ENCODE measurements around the gene DPH5.
"Not testable (repeated sequence)": the region's sequence is repeated elsewhere in the genome, so short reads cannot be mapped to it uniquely, and the experiment has no call there.

Gene DPH5, protein sequence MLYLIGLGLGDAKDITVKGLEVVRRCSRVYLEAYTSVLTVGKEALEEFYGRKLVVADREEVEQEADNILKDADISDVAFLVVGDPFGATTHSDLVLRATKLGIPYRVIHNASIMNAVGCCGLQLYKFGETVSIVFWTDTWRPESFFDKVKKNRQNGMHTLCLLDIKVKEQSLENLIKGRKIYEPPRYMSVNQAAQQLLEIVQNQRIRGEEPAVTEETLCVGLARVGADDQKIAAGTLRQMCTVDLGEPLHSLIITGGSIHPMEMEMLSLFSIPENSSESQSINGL

GRCh38 chr1:101025657-101026429 is at the start of gene DPH5:
Gene DPH5 (minus strand): TSS chr1:101025784. CDS start chr1:101025443, 341 bp downstream.
- peak; percentile 91 for DNase-seq

DNA sequence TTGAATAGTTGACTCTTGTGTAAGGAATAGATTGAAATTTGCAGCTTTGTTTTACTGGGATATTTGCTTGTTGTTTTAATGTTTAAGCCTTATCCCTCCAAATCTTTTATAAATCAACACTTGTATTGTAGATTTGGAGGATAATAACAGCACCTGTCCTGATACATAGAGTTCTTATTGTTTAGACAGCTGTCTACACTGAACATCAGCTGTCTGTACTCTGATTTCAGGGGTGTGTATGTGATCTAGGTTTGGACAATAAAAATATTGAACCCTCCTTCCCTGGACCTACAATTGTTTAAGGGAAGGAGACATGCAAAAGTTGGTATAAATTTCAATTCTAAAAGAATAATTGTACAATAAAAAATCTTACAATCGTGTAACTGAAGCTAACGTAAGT is 48.3 kb upstream of the DPH5 start:
- DNase-seq: no peak

DNA sequence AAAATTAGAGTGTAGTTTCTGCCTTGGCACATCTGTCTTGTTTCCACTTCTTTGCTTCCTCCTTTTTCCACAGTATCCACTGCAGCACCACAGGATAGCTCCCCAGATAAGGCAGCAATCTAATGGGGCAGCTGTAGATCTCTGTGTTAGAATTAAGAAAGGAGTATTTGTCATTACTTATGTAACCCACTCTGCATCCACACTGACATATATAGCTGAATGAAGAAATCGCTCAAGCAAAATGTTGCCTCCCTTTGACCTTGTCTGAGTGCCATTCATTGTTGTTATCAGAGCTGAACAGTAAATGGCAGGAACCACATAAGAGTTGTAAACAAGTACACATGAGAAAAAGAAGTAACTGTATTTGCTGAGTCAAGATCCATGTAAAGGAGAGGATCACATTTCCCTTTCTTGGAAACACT is 45.9 kb upstream of the DPH5 start:
- DNase-seq: no peak

GRCh38 chr1:101069158-101069557 is 43.6 kb upstream of the DPH5 start:
- DNase-seq: no peak

DNA sequence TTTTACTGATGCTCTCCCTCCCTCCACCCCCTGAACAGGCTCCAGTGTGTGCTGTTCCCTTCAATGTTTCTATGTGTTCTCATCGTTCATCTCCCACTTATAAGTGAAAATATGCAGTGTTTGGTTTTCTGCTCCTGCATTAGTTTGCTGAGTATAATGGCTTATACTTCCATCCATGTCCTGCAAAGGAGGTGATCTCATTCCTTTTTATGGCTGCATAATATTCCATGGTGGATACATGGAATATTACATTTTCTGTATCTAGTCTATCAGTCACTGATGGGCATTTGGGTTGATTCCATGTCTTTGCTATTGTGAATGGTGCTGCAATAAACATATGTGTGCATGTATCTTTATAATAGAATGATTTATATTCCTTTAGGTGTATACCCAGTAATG is 41.4 kb upstream of the DPH5 start:
- not testable (repeated sequence) for DNase-seq

DNA sequence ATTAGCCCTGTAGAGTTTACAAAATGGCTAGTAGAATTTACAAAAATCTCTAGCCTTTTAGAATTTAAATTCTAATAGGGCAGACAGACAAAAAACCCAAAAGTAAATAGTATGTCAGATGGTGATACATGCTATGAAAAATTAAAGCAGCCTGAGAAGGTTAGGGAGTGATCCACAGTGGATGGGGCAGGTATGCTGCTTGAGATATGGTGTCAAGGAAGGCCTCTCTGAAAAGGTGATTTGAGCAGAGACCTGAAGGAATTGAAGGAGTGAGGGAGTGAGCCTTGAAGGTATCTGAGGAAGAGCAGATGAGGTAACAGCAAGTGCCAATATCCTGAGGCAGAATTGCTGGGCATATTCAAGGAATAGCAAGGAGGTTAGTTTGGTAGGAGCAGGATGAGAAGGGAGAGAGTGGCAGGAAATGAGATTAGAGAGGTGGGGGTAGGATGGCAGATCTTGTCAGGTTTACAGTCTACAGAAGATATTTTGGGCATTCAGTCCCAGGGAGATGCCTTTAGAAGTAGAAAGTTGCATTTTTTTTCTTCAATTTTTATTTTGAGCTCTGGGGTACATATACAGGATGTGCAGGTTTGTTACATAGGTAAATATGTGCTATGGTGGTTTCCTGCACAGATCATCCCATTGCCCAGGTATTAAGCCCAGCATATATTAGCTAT is 40.8 kb upstream of the DPH5 start:
- no peak for DNase-seq

GRCh38 chr1:101065575-101065974 is 40.0 kb upstream of the DPH5 start:
- no peak for DNase-seq

DNA sequence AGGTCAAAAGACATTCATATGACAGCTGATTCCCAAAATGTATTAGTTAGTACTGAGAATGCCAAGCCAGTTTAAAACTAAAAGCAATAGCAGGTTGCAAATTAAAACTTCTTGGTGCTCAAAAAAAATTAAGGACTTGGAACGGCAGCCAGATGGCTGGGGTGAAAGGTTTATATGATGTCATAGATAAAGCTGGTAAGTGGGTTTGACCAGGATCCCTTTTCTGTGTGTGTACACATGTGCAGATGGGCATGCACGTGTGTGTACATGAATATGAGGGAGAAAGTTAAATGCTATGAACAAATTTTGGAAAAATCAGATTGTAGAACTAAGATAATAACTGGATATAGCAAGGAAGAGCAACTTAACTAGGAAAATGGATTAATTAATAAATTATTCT is 39.1 kb upstream of the DPH5 start:
- no peak for DNase-seq

DNA sequence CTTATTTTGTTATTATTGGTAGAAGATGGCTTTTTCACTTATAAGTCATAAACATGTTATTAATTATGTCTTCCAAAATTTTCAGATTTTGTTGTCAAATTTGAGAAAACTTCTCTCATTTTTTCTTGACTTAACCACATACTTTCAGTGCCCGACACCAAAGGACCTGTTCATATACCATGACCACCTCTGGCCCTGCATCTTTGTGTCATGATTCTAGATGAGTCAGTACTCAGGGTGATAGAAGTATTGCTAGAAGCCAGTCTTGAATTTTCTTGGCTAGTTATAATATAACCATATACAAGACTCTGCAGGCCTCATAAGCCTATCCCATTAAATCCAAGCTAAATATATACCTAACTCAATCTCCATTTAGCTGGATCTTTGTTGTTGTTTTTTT is 35.4 kb upstream of the DPH5 start:
- DNase-seq: no peak

DNA sequence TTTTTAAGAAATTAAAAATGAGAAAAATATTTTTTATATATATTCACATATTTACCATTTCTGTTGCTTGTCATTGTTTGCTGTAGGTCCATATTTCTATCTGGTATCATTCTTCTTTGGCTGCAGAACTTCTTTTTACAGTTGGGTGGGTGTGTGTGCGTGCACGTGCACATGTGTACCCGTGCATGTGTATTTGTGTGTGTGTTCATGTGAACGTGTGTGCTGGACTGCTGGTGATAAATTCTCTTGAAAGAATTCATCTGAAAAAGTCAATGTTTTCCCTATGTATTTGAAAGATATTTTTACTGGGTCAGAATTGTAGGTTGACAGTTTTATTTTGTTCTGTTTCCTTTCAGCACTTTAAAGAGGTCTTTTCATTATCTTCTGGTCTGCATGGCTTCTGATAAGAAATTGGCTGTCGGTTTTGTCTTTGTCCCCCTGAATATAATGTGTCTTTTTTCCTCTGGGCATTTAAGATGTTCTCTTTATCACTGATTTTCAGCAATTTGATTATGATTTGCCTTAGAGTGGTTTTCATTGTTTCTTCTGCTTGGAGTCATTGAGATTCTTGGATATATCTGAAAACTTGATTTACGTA is 34.5 kb upstream of the DPH5 start:
- DNase-seq: no peak

DNA sequence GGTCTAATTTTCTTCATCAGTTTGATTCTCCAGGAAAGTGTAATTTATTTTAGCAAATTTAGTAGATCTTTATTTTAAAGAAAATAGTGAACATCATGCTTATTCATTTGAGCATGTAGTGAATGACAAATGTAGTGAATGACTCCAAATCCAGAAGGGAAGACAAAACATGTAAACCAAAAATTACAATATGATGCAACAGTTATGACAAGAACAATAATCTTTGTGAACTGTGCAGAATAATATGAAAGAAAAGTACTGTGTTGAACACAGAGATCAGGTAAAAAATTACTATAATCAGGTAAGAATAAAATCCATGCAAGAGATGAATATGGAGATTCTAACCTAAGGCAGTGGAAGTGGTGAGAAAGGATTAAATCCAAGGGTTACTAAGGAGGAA is 30.0 kb upstream of the DPH5 start:
- DNase-seq: no peak

GRCh38 chr1:101051688-101052638 is 26.4 kb upstream of the DPH5 start:
- no peak for DNase-seq

- DNase-seq: no peak
Measured at GRCh38 chr1:101050869-101051268, 25.3 kb upstream of the DPH5 start.

DNA sequence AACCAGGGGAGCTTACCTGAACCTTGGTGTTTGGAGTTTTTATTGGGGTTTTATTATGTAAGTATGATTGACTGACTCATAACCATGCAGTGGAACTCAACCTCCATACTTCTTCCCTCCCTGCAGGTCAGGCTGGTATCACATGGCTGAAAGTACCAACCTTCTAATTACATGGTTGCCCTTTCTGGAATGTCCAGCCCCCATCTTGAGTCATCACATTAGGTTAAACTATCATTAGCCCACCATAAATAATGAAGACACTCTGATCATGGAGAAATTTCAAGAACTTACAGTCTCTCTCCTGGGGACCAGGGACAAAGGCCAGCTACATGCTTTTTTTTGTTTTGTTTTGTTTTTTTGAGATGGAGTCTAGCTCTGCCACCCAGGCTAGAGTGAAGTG is 19.2 kb upstream of the DPH5 start:
- DNase-seq: no peak

GRCh38 chr1:101044259-101044658 is 18.7 kb upstream of the DPH5 start:
- no peak for DNase-seq

- DNase-seq: no peak
Measured at GRCh38 chr1:101043776-101044175, 18.2 kb upstream of the DPH5 start.

DNA sequence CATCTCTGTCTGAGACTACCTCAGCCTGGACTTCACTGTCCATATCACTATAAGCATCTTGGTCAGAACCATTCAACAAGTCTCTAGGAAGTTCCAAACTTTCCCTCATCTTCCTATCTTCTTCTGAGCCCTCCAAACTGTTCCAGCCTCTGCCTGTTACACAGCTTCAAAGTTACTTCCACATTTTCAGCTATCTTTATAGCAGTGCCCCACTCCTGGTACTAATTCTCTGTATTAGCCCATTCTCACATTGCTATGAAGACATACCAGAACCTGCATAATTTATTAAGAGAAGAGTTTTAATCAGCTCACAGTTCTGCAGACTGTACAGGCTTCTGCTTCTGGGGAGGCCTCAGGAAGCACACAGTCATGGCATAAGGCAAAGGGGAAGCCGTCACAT is 15.7 kb upstream of the DPH5 start:
- DNase-seq: no peak

- no peak for DNase-seq
Measured at GRCh38 chr1:101040666-101041065, 15.1 kb upstream of the DPH5 start.

DNA sequence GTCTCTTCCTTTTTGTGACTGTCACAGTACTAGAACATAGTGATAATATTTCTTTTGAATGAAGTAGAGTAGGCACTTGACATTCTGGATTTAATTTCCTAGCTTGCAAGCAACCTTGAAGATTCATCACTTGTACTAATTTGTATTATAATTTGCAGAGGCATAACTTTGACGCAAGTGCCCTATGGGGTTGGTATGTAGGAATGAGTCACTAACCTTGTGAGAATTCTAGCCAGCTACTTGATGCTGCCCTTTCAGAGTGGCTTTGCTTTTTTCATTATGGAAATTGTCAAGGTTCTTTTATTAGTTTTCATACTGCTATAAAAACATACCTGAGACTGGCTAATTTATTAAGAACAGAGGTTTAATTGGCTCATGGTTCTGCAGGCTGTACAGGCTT is 13.7 kb upstream of the DPH5 start:
- no peak for DNase-seq

GRCh38 chr1:101037316-101037715 is 11.7 kb upstream of the DPH5 start:
- DNase-seq: no peak

GRCh38 chr1:101033017-101033416 is 7.4 kb upstream of the DPH5 start:
- DNase-seq: no peak

GRCh38 chr1:101032129-101032528 is 6.5 kb upstream of the DPH5 start:
- DNase-seq: not testable (repeated sequence)
